ENCODE results near the gene NPBWR2. TPM values are rescaled to one million over a fixed set of nuclear protein-coding genes. Genes with fewer than 3 reads are reported as not detected.

NPBWR2 gene
- total and polyA plus RNA-seq, 4 donors = not detected

GRCh38 chr20:64140061-64140931 is 32.9 kb upstream of the NPBWR2 start:
- TF ChIP-seq GABPA (IDR thresholded peaks at IDR 0.05 in 1 of 2, conservative IDR thresholded peaks at IDR 0.05 in 1 of 2) (no peak), TAF1 (conservative IDR thresholded peaks at IDR 0.05) (no peak), FOXA2 (IDR thresholded peaks at IDR 0.05) (no peak), CTCF (IDR thresholded peaks at IDR 0.05; ENCODE audit: low read depth, low read length, missing input control) (no peak), HNF4G (IDR thresholded peaks at IDR 0.05) (no peak), ZBTB33 (IDR thresholded peaks at IDR 0.05) (no peak), NR2F2 (IDR thresholded peaks at IDR 0.05) (no peak)
- no peak for DNase-seq (ENCODE audit: low spot score)
- Histone ChIP-seq H3K27ac (ENCODE audit: low read depth in 1 of 2, low read length in 2 of 2) (no peak overlapping the region), H3K4me1 (ENCODE audit: control insufficient read depth in 4 of 4, insufficient read depth in 4 of 4, low read length in 3 of 4) (no peaks in the 10 kb centered on the region), H3K27me3 (ENCODE audit: control insufficient read depth in 4 of 4, insufficient read depth in 4 of 4, low read length in 3 of 4) (no peaks in the 10 kb centered on the region), H3K9ac (ENCODE audit: low read depth in 1 of 2, low read length in 2 of 2) (no peak overlapping the region), H3K36me3 (ENCODE audit: control insufficient read depth in 4 of 4, insufficient read depth in 3 of 4, low read depth in 1 of 4, low read length in 3 of 4) (no peaks in the 10 kb centered on the region), H3K9me3 (ENCODE audit: control insufficient read depth in 4 of 4, low read length in 3 of 4) (peaks cover 0 to 4% (median 2%) of the 10 kb centered on the region in 4 donors), H3K4me3 (ENCODE audit: low read depth in 1 of 3, low read length in 3 of 3) (no peak overlapping the region)
- WGBS = 87% methylated on average over 13 of the region's 13 CpGs

GRCh38 chr20:64139199-64140060 is 32.1 kb upstream of the NPBWR2 start:
- Histone ChIP-seq H3K4me1 (ENCODE audit: control insufficient read depth in 4 of 4, insufficient read depth in 4 of 4, low read length in 3 of 4) (no peaks in the 10 kb centered on the region), H3K4me3 (ENCODE audit: low read depth in 1 of 3, low read length in 3 of 3) (no peak overlapping the region), H3K36me3 (ENCODE audit: control insufficient read depth in 4 of 4, insufficient read depth in 3 of 4, low read depth in 1 of 4, low read length in 3 of 4) (no peaks in the 10 kb centered on the region), H3K27ac (ENCODE audit: low read depth in 1 of 2, low read length in 2 of 2) (no peak overlapping the region), H3K9me3 (ENCODE audit: control insufficient read depth in 4 of 4, low read length in 3 of 4) (peaks cover 0 to under 1% (median 0%) of the 10 kb centered on the region in 4 donors), H3K9ac (ENCODE audit: low read depth in 1 of 2, low read length in 2 of 2) (no peak overlapping the region), H3K27me3 (ENCODE audit: control insufficient read depth in 4 of 4, insufficient read depth in 4 of 4, low read length in 3 of 4) (no peaks in the 10 kb centered on the region)
- WGBS = 87% methylated on average over 21 of the region's 21 CpGs
- no peak for DNase-seq (ENCODE audit: low spot score)
- TF ChIP-seq REST (IDR thresholded peaks at IDR 0.05) (no peak), HNF4A (conservative IDR thresholded peaks at IDR 0.05) (no peak), GABPA (IDR thresholded peaks at IDR 0.05 in 1 of 2, conservative IDR thresholded peaks at IDR 0.05 in 1 of 2) (no peak), HNF4G (IDR thresholded peaks at IDR 0.05) (no peak), EGR1 (IDR thresholded peaks at IDR 0.05; ENCODE audit: low read depth in 2 of 2) (no peak), ATF3 (IDR thresholded peaks at IDR 0.05) (no peak), JUND (IDR thresholded peaks at IDR 0.05) (no peak), RAD21 (IDR thresholded peaks at IDR 0.05) (no peak), MAX (IDR thresholded peaks at IDR 0.05) (no peak), ZBTB33 (IDR thresholded peaks at IDR 0.05) (no peak), FOXA2 (IDR thresholded peaks at IDR 0.05) (no peak), FOXA1 (IDR thresholded peaks at IDR 0.05) (no peak), YY1 (IDR thresholded peaks at IDR 0.05) (no peak), RXRA (IDR thresholded peaks at IDR 0.05) (no peak), TAF1 (conservative IDR thresholded peaks at IDR 0.05) (no peak), SP1 (IDR thresholded peaks at IDR 0.05) (no peak), NR2F2 (IDR thresholded peaks at IDR 0.05) (no peak)

Data from liver (tissue), 9 donors.